GM12878 (cell line): ENCODE results near the gene DMRTB1. TPM values are rescaled to one million over a fixed set of nuclear protein-coding genes. Genes with fewer than 3 reads are reported as not detected.

Source experiments
- ATAC-seq: fragments of 200-7000 bp; cut with Tn5 transposase; 3 replicates; pipeline ENCODE4 v1.9.1; 2020; ENCODE audit warnings: mild to moderate bottlenecking, moderate library complexity
- BruUV-seq: library from RNA; stranded (reverse); fragments of 400-500 nt; replicated peaks from 2 replicates; lab custom pipeline; 2021; lab: Mats Ljungman, UMichigan
- CTCF ChIA-PET: fragments of 300-600 bp; sonication (Branson Sonifier 250); formaldehyde crosslinking; extraction: SDS; loops from one replicate; lab custom pipeline; 2021; ENCODE audit warnings: inconsistent platforms; lab: Yijun Ruan, JAX
- POLR2A ChIA-PET: fragments of 350-600 bp; formaldehyde crosslinking; extraction: SDS; loops from one replicate; lab custom pipeline; 2021; ENCODE audit warnings: inconsistent platforms; lab: Charles Lee
- RAD21 ChIA-PET: fragments of 300-600 bp; sonication (Branson Sonifier 250); formaldehyde crosslinking; loops from one replicate; lab custom pipeline; 2023; ENCODE audit warnings: antibody characterized with exemption; ENCODE audit not compliant: unreplicated experiment; lab: Charles Lee
- SMC1A ChIA-PET: fragments of 300-600 bp; sonication (Branson Sonifier 250); formaldehyde crosslinking; loops from one replicate; lab custom pipeline; 2023; ENCODE audit not compliant: unreplicated experiment, uncharacterized antibody; lab: Charles Lee
- DNase-seq: peaks from one replicate; pipeline ENCODE4 v3.0.0-alpha.2; 2011; ENCODE audit warnings: low read depth, low spot score
- FAIRE-seq: peaks from 3 replicates; lab custom pipeline; 2011; peaks lifted over from hg19 to GRCh38; lab: Jason Lieb, UNC
- H2AFZ ChIP-seq: 2 replicates; pipeline ENCODE4 v1.6.0; 2011; ENCODE audit warnings: low read depth, low read length, control low read depth; ENCODE audit not compliant: control insufficient read depth
- H3K27ac ChIP-seq: 2 replicates; pipeline ENCODE4 v1.5.1; 2011; ENCODE audit warnings: control low read depth; ENCODE audit not compliant: control insufficient read depth, insufficient read depth
- H3K27me3 ChIP-seq, 2 experiments: replicated peaks in 1 of 2; 2 replicates each; pipeline versions ENCODE4 v1.6.0 to v1.6.1; 2011; ENCODE audit warnings: low read length in 1 of 2; ENCODE audit not compliant: control insufficient read depth in 2 of 2, insufficient read depth in 2 of 2
- H3K36me3 ChIP-seq, 2 experiments: 2 replicates each; pipeline ENCODE4 v1.5.1; 2011; ENCODE audit warnings: low read length in 1 of 2; ENCODE audit not compliant: control insufficient read depth in 2 of 2, insufficient read depth in 2 of 2
- H3K4me1 ChIP-seq: 2 replicates; pipeline ENCODE4 v1.6.1; 2011; ENCODE audit warnings: mild to moderate bottlenecking, low read length, moderate library complexity, mixed read lengths; ENCODE audit not compliant: control insufficient read depth, insufficient read depth
- H3K4me2 ChIP-seq: 2 replicates; pipeline ENCODE4 v1.6.0; 2011; ENCODE audit warnings: control low read depth; ENCODE audit not compliant: control insufficient read depth, insufficient read depth
- H3K4me3 ChIP-seq: fragments of 200-600 bp; sonication (generic); 2 replicates; pipeline ENCODE4 v1.5.1; 2016
- H3K79me2 ChIP-seq: 2 replicates; pipeline ENCODE4 v1.6.0; 2011; ENCODE audit warnings: low read length; ENCODE audit not compliant: control insufficient read depth, insufficient read depth
- H3K9ac ChIP-seq: 2 replicates; pipeline ENCODE4 v1.8.0; 2011; ENCODE audit warnings: low read length, control low read depth, mixed read lengths; ENCODE audit not compliant: control insufficient read depth, insufficient read depth
- H3K9me3 ChIP-seq: replicated peaks from 3 replicates; pipeline ENCODE4 v1.5.1; 2011; ENCODE audit warnings: mild to moderate bottlenecking, low read length; ENCODE audit not compliant: control insufficient read depth, insufficient read depth
- H4K20me1 ChIP-seq: 2 replicates; pipeline ENCODE4 v1.6.0; 2011; ENCODE audit not compliant: control insufficient read depth, insufficient read depth
- BMI1 ChIP-seq: fragments of 450-650 bp; IDR thresholded peaks from 2 replicates; pipeline ENCODE4 v1.6.1; 2016; ENCODE audit warnings: mild to moderate bottlenecking, moderate library complexity, borderline replicate concordance
- HDAC6 ChIP-seq: fragments of 200-600 bp; sonication (generic); IDR thresholded peaks from one replicate; pipeline ENCODE4 v1.8.0; 2017; ENCODE audit warnings: antibody characterized with exemption; ENCODE audit not compliant: unreplicated experiment
- KLF5 ChIP-seq: fragments of 450-650 bp; IDR thresholded peaks from 2 replicates; pipeline ENCODE4 v1.6.1; 2014; ENCODE audit warnings: mild to moderate bottlenecking; ENCODE audit not compliant: partially characterized antibody
- MAX ChIP-seq: IDR thresholded peaks from 2 replicates; pipeline ENCODE4 v1.6.1; 2012; ENCODE audit warnings: low read depth, low read length, improper control_type of control experiment
- MLLT1 ChIP-seq: fragments of 450-650 bp; IDR thresholded peaks from 2 replicates; pipeline ENCODE4 v1.6.1; 2016; ENCODE audit warnings: mild to moderate bottlenecking
- MXI1 ChIP-seq: fragments of 150-350 bp; IDR thresholded peaks from 2 replicates; pipeline ENCODE4 v1.6.1; 2011; ENCODE audit warnings: low read depth, mild to moderate bottlenecking, inconsistent platforms, low read length, improper control_type of control experiment
- NFIC ChIP-seq: IDR thresholded peaks from 2 replicates; pipeline ENCODE4 v1.6.1; 2012; ENCODE audit warnings: low read depth, mild to moderate bottlenecking, inconsistent platforms, low read length, moderate library complexity
- PML ChIP-seq: IDR thresholded peaks from 2 replicates; pipeline ENCODE4 v1.6.1; 2012; ENCODE audit warnings: low read length, inconsistent platforms
- POLR2AphosphoS2 ChIP-seq: IDR thresholded peaks from 2 replicates; pipeline ENCODE4 v1.6.1; 2011; ENCODE audit warnings: low read depth, mild to moderate bottlenecking, low read length, improper control_type of control experiment, moderate library complexity
- SIN3A ChIP-seq: IDR thresholded peaks from 2 replicates; pipeline ENCODE4 v1.6.1; 2012; ENCODE audit warnings: low read depth, low read length, improper control_type of control experiment
- SRF ChIP-seq, 2 experiments: IDR thresholded peaks; 2 replicates each; pipeline ENCODE4 v1.6.1; 2011; ENCODE audit warnings: low read depth in 2 of 2, low read length in 2 of 2, mild to moderate bottlenecking in 1 of 2, moderate library complexity in 1 of 2
- ZBTB33 ChIP-seq: fragments of 450-650 bp; IDR thresholded peaks from 2 replicates; pipeline ENCODE4 v1.6.1; 2017; ENCODE audit warnings: mild to moderate bottlenecking
- ZNF592 ChIP-seq: fragments of 450-650 bp; IDR thresholded peaks from 2 replicates; pipeline ENCODE4 v1.6.1; 2017; ENCODE audit warnings: mild to moderate bottlenecking, moderate library complexity
- ZNF622 ChIP-seq: fragments of 450-650 bp; IDR thresholded peaks from 2 replicates; pipeline ENCODE4 v1.6.1; 2017; ENCODE audit warnings: mild to moderate bottlenecking, inconsistent platforms
- WGBS: methylation state at CpG from one replicate; pipeline ENCODE4 v1.1.6; 2016; ENCODE audit warnings: low lambda C conversion rate; ENCODE audit not compliant: insufficient replicate concordance, insufficient coverage; ENCODE audit errors: missing lambda C conversion rate; 5-methylcytosine and 5-hydroxymethylcytosine counted together
- in situ Hi-C: fragments of 300-500 bp; cut with MboI; formaldehyde crosslinking; loops from 9 replicates; pipeline ENCODE4 v1.14.3; 2018; ENCODE audit warnings: mixed read lengths
- intact Hi-C: fragments of 100-400 bp; cut with micrococcal nuclease; formaldehyde crosslinking; loops from one replicate; pipeline ENCODE4 v1.14.2; 2022; ENCODE audit not compliant: unreplicated experiment
- polyA plus RNA-seq, 11 experiments: library from polyadenylated mRNA; depleted of rRNA in 4 of 11; unstranded in 6 of 11; stranded (reverse) in 5 of 11; fragments of >200 nt; fragmentation: Nextera tagmentation in 4 of 11; fragmentation: Illumina TruSeq in 1 of 11; extraction: Ambion mirVana in 4 of 11; extraction: Trizol in 1 of 11; gene quantifications; 1 replicate in 1 of 11; 2 replicates in 10 of 11; pipeline versions ENCODE4 v1.2.1 to v1.2.3, GENCODE V29; 2011 to 2016; ENCODE audit warnings: inconsistent platforms in 2 of 11, missing spikeins in 2 of 11, low read depth in 1 of 11
- total RNA-seq, 4 experiments: library from RNA; depleted of rRNA in 3 of 4; stranded (reverse); fragments of >200 nt in 3 of 4; fragmentation: Illumina TruSeq in 1 of 4; extraction: Trizol in 1 of 4; gene quantifications; 2 replicates each; pipeline versions ENCODE4 v1.2.1 to v1.2.3, GENCODE V29; 2013 to 2021

Gene DMRTB1
- total and polyA plus RNA-seq, 10 of the 15 experiments (the other 5 are each of a cell fraction or from before 2014, with no cell fraction given), result not detected

- ATAC-seq, result peak; percentile 70
- ChIA-PET SMC1A (interaction anchor here (0.8 to 2.2 kb wide), 21 partner anchors 8 to 135 kb away, joined by 3 to 7 read pairs (median 4); no protein-coding TSS in a partner anchor), RAD21 (interaction anchor here (0.6 to 3.0 kb wide), 13 partner anchors 10 to 1938 kb away, joined by 3 to 14 read pairs (median 4); no protein-coding TSS in a partner anchor), POLR2A (interaction anchor here (0.7 to 2.5 kb wide), 4 partner anchors 8 to 23 kb away, joined by 3 to 18 read pairs (median 6); no protein-coding TSS in a partner anchor), CTCF (interaction anchor here (0.6 to 4.8 kb wide), 9 partner anchors 9 to 486 kb away, joined by 3 to 20 read pairs (median 4); no protein-coding TSS in a partner anchor)
- in situ Hi-C loops (no loop called here), intact Hi-C loops (no loop called here)
- no peak for FAIRE-seq
- Histone ChIP-seq H3K27me3 (no peaks in the 10 kb centered on the region), H3K4me2 (no peak overlapping the region), H4K20me1 (no peaks in the 10 kb centered on the region), H3K27ac (peak overlapping the region; percentile 13), H2AFZ (no peak overlapping the region; the same call in 1 of the 2 replicates), H3K36me3 (no peaks in the 10 kb centered on the region), H3K4me1 (peaks cover 35% of the 10 kb centered on the region), H3K79me2 (no peaks in the 10 kb centered on the region), H3K9ac (no peak overlapping the region), H3K4me3 (no peak overlapping the region), H3K9me3 (no peaks in the 10 kb centered on the region)
- WGBS, result 3% methylated on average over 7 of the region's 8 CpGs
- BruUV-seq, result no TSS peak
- DNase-seq, result peak; percentile 60
- TF ChIP-seq HDAC6 (no peak), SRF (IDR thresholded peaks at IDR 0.05; ENCODE audit: low read depth in 2 of 2, low read length in 2 of 2) (no peak), SIN3A (no peak), ZBTB33 (no peak), ZNF592 (no peak), MLLT1 (no peak), BMI1 (peak; percentile 78), PML (no peak), NFIC (peak; percentile 87), MXI1 (no peak), POLR2AphosphoS2 (no peak), KLF5 (peak; percentile 60), ZNF622 (no peak), MAX (no peak)
Measured at GRCh38 chr1:53413175-53414001, 45.8 kb upstream of the DMRTB1 start.
